AG10803 (cell line): ENCODE results near the gene INPP5D.

Experiments
- DNase-seq: peaks from one replicate; pipeline ENCODE4 v3.0.0; 2010; ENCODE audit warnings: low read depth
- H3K4me3 ChIP-seq: 2 replicates; pipeline ENCODE4 v1.5.1; 2011; ENCODE audit warnings: mild to moderate bottlenecking, low read length, control low read depth
- CTCF ChIP-seq: conservative IDR thresholded peaks from 2 replicates; pipeline ENCODE4 v1.5.1; 2011; ENCODE audit warnings: mild to moderate bottlenecking, low read length, control low read depth, inconsistent platforms

The INPP5D gene

GRCh38 chr2:233089851-233090250, 29.7 kb downstream of the INPP5D start:
- no peak for DNase-seq
- TF ChIP-seq CTCF, result no peak
- no peak overlapping the region for H3K4me3 ChIP-seq

GRCh38 chr2:233090879-233091278, 30.7 kb downstream of the INPP5D start:
- no peak overlapping the region for H3K4me3 ChIP-seq
- no peak for TF ChIP-seq CTCF
- DNase-seq, result no peak

- no peak for TF ChIP-seq CTCF
- H3K4me3 ChIP-seq, result no peak overlapping the region
- no peak for DNase-seq
Observed at GRCh38 chr2:233091595-233092375, 31.6 kb downstream of the INPP5D start.

- no peak overlapping the region for H3K4me3 ChIP-seq
- no peak for DNase-seq
- TF ChIP-seq CTCF, result no peak
Observed at GRCh38 chr2:233092432-233093165, 32.5 kb downstream of the INPP5D start.

- no peak for TF ChIP-seq CTCF
- H3K4me3 ChIP-seq, result no peak overlapping the region
- no peak for DNase-seq
Observed at GRCh38 chr2:233093166-233093448, 33.0 kb downstream of the INPP5D start.

- TF ChIP-seq CTCF, result no peak
- DNase-seq, result no peak
- no peak overlapping the region for H3K4me3 ChIP-seq
Observed at GRCh38 chr2:233093721-233094120, 33.6 kb downstream of the INPP5D start.

- H3K4me3 ChIP-seq, result no peak overlapping the region
- no peak for TF ChIP-seq CTCF
- no peak for DNase-seq
Observed at GRCh38 chr2:233094614-233095013, 34.5 kb downstream of the INPP5D start.
